HEK293 (cell line): ENCODE measurements around the gene TXNRD2.

Experiments
- FEZF1 ChIP-seq: fragments of 450-650 bp; formaldehyde crosslinking; IDR thresholded peaks from 2 replicates; pipeline ENCODE4 v1.5.1; 2016; ENCODE audit warnings: missing biosample characterization, missing genetic modification characterization
- GLIS1 ChIP-seq: fragments of 450-650 bp; formaldehyde crosslinking; IDR thresholded peaks from 2 replicates; pipeline ENCODE4 v1.5.1; 2016; ENCODE audit warnings: missing biosample characterization, missing genetic modification characterization
- HIC1 ChIP-seq: fragments of 450-650 bp; formaldehyde crosslinking; IDR thresholded peaks from 2 replicates; pipeline ENCODE4 v1.5.1; 2016; ENCODE audit warnings: missing biosample characterization, missing genetic modification characterization
- HOXD13 ChIP-seq: sonication (generic); formaldehyde crosslinking; IDR thresholded peaks from 2 replicates; pipeline ENCODE4 v1.8.0; 2022; ENCODE audit warnings: missing genetic modification reagents, borderline replicate concordance
- KLF9 ChIP-seq: fragments of 450-650 bp; formaldehyde crosslinking; IDR thresholded peaks from 2 replicates; pipeline ENCODE4 v1.5.1; 2016; ENCODE audit warnings: missing biosample characterization, missing genetic modification characterization, low read depth
- REST ChIP-seq: fragments of 450-650 bp; formaldehyde crosslinking; IDR thresholded peaks from 2 replicates; pipeline ENCODE4 v1.5.1; 2016; ENCODE audit warnings: missing biosample characterization, missing genetic modification characterization
- SP2 ChIP-seq: fragments of 450-650 bp; formaldehyde crosslinking; IDR thresholded peaks from 2 replicates; pipeline ENCODE4 v1.5.1; 2016; ENCODE audit warnings: missing biosample characterization, missing genetic modification characterization
- TCF7L2 ChIP-seq: IDR thresholded peaks from 2 replicates; pipeline ENCODE4 v1.6.1; 2011; ENCODE audit warnings: low read depth, mild to moderate bottlenecking, inconsistent platforms, low read length, moderate library complexity, borderline replicate concordance
- ZBTB17 ChIP-seq: fragments of 450-650 bp; formaldehyde crosslinking; IDR thresholded peaks from 2 replicates; pipeline ENCODE4 v1.5.1; 2016; ENCODE audit warnings: missing biosample characterization, missing genetic modification characterization
- ZBTB21 ChIP-seq: fragments of 450-650 bp; formaldehyde crosslinking; IDR thresholded peaks from 2 replicates; pipeline ENCODE4 v1.5.1; 2017; ENCODE audit warnings: missing biosample characterization, missing genetic modification characterization
- ZNF155 ChIP-seq: fragments of 450-650 bp; formaldehyde crosslinking; IDR thresholded peaks from 2 replicates; pipeline ENCODE4 v1.5.1; 2016; ENCODE audit warnings: missing biosample characterization, missing genetic modification characterization
- ZNF2 ChIP-seq: fragments of 450-650 bp; formaldehyde crosslinking; IDR thresholded peaks from 2 replicates; pipeline ENCODE4 v1.5.1; 2016; ENCODE audit warnings: missing biosample characterization, missing genetic modification characterization
- ZNF214 ChIP-seq: fragments of 450-650 bp; formaldehyde crosslinking; IDR thresholded peaks from 2 replicates; pipeline ENCODE4 v1.5.1; 2017; ENCODE audit warnings: missing biosample characterization, mild to moderate bottlenecking, missing genetic modification characterization, borderline replicate concordance
- ZNF223 ChIP-seq: fragments of 450-650 bp; formaldehyde crosslinking; IDR thresholded peaks from 2 replicates; pipeline ENCODE4 v1.5.1; 2016; ENCODE audit warnings: missing biosample characterization, missing genetic modification characterization
- ZNF239 ChIP-seq: fragments of 450-650 bp; formaldehyde crosslinking; IDR thresholded peaks from 2 replicates; pipeline ENCODE4 v1.5.1; 2016; ENCODE audit warnings: missing biosample characterization, missing genetic modification characterization
- ZNF404 ChIP-seq: fragments of 450-650 bp; formaldehyde crosslinking; IDR thresholded peaks from 2 replicates; pipeline ENCODE4 v1.5.1; 2017; ENCODE audit warnings: missing biosample characterization, missing genetic modification characterization
- ZNF596 ChIP-seq: fragments of 450-650 bp; IDR thresholded peaks from 2 replicates; pipeline ENCODE4 v1.5.0; 2018; ENCODE audit warnings: missing biosample characterization, mild to moderate bottlenecking, missing genetic modification characterization, moderate library complexity
- ZNF658 ChIP-seq: fragments of 450-650 bp; formaldehyde crosslinking; IDR thresholded peaks from 2 replicates; pipeline ENCODE4; 2016; ENCODE audit warnings: missing biosample characterization, missing genetic modification characterization
- ZNF670 ChIP-seq: fragments of 450-650 bp; formaldehyde crosslinking; IDR thresholded peaks from 2 replicates; pipeline ENCODE4 v1.5.1; 2016; ENCODE audit warnings: missing biosample characterization, missing genetic modification characterization, low read depth
- ZNF776 ChIP-seq: fragments of 450-650 bp; formaldehyde crosslinking; IDR thresholded peaks from 2 replicates; pipeline ENCODE4 v1.5.0; 2017; ENCODE audit warnings: missing biosample characterization, missing genetic modification characterization, borderline replicate concordance
- TF ChIP-seq, protein P1 (sequence below): fragments of 450-650 bp; formaldehyde crosslinking; IDR thresholded peaks from 2 replicates; pipeline ENCODE4 v1.5.1; 2016; ENCODE audit warnings: missing biosample characterization, missing genetic modification characterization
- TF ChIP-seq, protein P2 (sequence below): fragments of 450-650 bp; formaldehyde crosslinking; IDR thresholded peaks from 2 replicates; pipeline ENCODE4 v1.5.1; 2016; ENCODE audit warnings: missing biosample characterization, missing genetic modification characterization
- TF ChIP-seq, protein P3 (sequence below): fragments of 450-650 bp; formaldehyde crosslinking; IDR thresholded peaks from 2 replicates; pipeline ENCODE4 v1.5.0; 2017; ENCODE audit warnings: missing biosample characterization, missing genetic modification characterization, borderline replicate concordance
- TF ChIP-seq, protein P4 (sequence below): fragments of 450-650 bp; formaldehyde crosslinking; IDR thresholded peaks from 2 replicates; pipeline ENCODE4 v1.5.1; 2016; ENCODE audit warnings: missing biosample characterization, missing genetic modification characterization

The TXNRD2 gene

DNA sequence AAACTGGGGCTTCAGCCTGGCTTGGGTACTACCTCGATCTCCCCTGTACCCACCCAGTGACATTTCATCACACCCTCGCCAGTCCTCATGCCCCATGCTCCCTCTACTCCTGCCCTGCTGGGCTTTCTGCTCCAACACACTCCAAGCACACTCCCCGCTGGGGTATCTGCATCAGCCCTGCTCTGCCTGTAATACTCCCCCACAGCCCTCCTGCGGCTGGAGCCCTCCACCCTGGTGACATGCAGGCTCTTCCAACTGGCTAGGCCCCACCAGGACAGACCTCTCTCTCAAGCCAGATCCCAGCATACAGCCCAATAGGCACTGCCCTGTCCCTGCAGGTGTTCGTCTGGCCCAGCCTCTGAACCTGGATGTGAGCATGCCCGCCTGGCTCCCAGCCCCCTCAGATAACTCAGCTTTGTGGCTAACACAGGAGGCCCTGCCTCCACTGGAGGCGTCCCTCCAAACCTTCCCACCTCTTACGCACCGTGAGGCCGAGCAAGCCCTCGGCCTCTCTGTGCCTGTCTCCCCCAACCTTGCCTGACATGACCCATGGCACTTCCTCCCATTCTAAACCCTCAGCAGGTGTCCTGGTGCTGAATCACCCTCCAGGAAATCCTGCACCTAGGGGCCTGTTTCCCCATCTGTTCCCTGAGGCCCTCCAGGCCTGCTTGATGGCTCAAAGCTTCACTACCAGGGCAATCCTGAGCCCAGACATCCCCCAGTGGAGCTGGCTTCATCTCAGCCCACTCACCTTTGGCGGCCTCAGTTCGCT, 33.5 kb upstream of the TXNRD2 start (continued):
- TF ChIP-seq ZNF2 (tag by site-specific recombination) (no peak), ZNF155 (tag by site-specific recombination) (no peak), ZNF776 (tag by site-specific recombination) (no peak), SP2 (tag by site-specific recombination) (peak; percentile 53), ZNF658 (tag by site-specific recombination) (no peak), HOXD13 (CRISPR knock-in tag) (no peak), ZNF239 (no peak), ZBTB17 (peak; percentile 44; the same call in 1 of the 2 replicates), REST (tag by site-specific recombination) (no peak), ZBTB21 (tag by site-specific recombination) (no peak), FEZF1 (tag by site-specific recombination) (no peak), HIC1 (tag by site-specific recombination) (peak; percentile 29; the same call in 1 of the 2 replicates), KLF9 (tag by site-specific recombination) (no peak), GLIS1 (tag by site-specific recombination) (peak; percentile 78), ZNF214 (tag by site-specific recombination) (no peak), TCF7L2 (no peak), ZNF404 (tag by site-specific recombination) (no peak), ZNF223 (tag by site-specific recombination) (no peak), ZNF596 (tag by site-specific recombination) (no peak), ZNF670 (no peak)
- TF ChIP-seq, protein P1, sequence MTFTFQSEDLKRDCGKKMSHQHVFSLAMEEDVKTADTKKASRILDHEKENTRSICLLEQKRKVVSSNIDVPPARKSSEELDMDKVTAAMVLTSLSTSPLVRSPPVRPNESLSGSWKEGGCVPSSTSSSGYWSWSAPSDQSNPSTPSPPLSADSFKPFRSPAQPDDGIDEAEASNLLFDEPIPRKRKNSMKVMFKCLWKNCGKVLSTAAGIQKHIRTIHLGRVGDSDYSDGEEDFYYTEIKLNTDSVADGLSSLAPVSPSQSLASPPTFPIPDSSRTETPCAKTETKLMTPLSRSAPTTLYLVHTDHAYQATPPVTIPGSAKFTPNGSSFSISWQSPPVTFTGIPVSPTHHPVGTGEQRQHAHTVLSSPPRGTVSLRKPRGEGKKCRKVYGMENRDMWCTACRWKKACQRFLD (tag by site-specific recombination), result no peak
- TF ChIP-seq, protein P2, sequence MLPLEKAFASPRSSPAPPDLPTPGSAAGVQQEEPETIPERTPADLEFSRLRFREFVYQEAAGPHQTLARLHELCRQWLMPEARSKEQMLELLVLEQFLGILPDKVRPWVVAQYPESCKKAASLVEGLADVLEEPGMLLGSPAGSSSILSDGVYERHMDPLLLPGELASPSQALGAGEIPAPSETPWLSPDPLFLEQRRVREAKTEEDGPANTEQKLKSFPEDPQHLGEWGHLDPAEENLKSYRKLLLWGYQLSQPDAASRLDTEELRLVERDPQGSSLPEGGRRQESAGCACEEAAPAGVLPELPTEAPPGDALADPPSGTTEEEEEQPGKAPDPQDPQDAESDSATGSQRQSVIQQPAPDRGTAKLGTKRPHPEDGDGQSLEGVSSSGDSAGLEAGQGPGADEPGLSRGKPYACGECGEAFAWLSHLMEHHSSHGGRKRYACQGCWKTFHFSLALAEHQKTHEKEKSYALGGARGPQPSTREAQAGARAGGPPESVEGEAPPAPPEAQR, result no peak
- TF ChIP-seq, protein P3, sequence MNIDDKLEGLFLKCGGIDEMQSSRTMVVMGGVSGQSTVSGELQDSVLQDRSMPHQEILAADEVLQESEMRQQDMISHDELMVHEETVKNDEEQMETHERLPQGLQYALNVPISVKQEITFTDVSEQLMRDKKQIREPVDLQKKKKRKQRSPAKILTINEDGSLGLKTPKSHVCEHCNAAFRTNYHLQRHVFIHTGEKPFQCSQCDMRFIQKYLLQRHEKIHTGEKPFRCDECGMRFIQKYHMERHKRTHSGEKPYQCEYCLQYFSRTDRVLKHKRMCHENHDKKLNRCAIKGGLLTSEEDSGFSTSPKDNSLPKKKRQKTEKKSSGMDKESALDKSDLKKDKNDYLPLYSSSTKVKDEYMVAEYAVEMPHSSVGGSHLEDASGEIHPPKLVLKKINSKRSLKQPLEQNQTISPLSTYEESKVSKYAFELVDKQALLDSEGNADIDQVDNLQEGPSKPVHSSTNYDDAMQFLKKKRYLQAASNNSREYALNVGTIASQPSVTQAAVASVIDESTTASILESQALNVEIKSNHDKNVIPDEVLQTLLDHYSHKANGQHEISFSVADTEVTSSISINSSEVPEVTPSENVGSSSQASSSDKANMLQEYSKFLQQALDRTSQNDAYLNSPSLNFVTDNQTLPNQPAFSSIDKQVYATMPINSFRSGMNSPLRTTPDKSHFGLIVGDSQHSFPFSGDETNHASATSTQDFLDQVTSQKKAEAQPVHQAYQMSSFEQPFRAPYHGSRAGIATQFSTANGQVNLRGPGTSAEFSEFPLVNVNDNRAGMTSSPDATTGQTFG, result no peak
- TF ChIP-seq, protein P4, sequence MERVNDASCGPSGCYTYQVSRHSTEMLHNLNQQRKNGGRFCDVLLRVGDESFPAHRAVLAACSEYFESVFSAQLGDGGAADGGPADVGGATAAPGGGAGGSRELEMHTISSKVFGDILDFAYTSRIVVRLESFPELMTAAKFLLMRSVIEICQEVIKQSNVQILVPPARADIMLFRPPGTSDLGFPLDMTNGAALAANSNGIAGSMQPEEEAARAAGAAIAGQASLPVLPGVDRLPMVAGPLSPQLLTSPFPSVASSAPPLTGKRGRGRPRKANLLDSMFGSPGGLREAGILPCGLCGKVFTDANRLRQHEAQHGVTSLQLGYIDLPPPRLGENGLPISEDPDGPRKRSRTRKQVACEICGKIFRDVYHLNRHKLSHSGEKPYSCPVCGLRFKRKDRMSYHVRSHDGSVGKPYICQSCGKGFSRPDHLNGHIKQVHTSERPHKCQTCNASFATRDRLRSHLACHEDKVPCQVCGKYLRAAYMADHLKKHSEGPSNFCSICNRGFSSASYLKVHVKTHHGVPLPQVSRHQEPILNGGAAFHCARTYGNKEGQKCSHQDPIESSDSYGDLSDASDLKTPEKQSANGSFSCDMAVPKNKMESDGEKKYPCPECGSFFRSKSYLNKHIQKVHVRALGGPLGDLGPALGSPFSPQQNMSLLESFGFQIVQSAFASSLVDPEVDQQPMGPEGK (tag by site-specific recombination), result peak; percentile 51; the same call in 1 of the 2 replicates
